ENCODE data around the gene SMARCD3.

DNA sequence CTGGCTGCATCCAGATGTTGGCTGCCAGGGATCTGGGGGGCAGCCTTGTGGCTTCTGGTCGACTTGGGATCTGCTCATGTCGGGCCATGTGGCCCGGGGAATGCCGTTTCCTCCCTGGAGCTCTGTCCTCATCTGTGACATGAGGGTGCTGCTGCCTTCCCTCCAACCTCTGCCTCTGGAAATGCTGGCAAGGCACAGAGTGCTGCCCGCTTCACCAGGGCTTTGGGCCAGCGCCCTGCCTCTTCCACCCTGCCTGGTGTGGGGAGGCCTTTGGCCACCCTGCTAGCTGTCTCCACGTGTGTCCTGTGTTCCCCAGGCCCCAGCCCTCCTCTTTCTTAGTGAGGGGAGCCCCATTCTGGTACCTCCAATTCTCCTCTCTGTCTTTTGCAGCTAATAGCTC, 5.8 kb upstream of the SMARCD3 start:
- TF ChIP-seq, protein P1, sequence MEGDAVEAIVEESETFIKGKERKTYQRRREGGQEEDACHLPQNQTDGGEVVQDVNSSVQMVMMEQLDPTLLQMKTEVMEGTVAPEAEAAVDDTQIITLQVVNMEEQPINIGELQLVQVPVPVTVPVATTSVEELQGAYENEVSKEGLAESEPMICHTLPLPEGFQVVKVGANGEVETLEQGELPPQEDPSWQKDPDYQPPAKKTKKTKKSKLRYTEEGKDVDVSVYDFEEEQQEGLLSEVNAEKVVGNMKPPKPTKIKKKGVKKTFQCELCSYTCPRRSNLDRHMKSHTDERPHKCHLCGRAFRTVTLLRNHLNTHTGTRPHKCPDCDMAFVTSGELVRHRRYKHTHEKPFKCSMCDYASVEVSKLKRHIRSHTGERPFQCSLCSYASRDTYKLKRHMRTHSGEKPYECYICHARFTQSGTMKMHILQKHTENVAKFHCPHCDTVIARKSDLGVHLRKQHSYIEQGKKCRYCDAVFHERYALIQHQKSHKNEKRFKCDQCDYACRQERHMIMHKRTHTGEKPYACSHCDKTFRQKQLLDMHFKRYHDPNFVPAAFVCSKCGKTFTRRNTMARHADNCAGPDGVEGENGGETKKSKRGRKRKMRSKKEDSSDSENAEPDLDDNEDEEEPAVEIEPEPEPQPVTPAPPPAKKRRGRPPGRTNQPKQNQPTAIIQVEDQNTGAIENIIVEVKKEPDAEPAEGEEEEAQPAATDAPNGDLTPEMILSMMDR (conservative IDR thresholded peaks at IDR 0.05; ENCODE audit: low read depth, low read length), result no peak
- TF ChIP-seq POLR2A (IDR thresholded peaks at IDR 0.05; ENCODE audit: low read depth, low read length) (no peak), RFX5 (IDR thresholded peaks at IDR 0.05; ENCODE audit: low read depth, low read length) (no peak), RAD21 (IDR thresholded peaks at IDR 0.05; ENCODE audit: low read length) (no peak), SMC3 (IDR thresholded peaks at IDR 0.05; ENCODE audit: low read depth, low read length) (no peak), RCOR1 (IDR thresholded peaks at IDR 0.05; ENCODE audit: insufficient replicate concordance, low read length) (no peak), MXI1 (IDR thresholded peaks at IDR 0.05; ENCODE audit: borderline replicate concordance, low read depth, low read length) (no peak), NFE2L2 (IDR thresholded peaks at IDR 0.05; ENCODE audit: low read depth, low read length) (no peak), MAFK (IDR thresholded peaks at IDR 0.05; ENCODE audit: low read depth, low read length) (no peak), CHD1 (IDR thresholded peaks at IDR 0.05; ENCODE audit: low read depth, low read length) (no peak)
- TF ChIP-seq, protein P2, sequence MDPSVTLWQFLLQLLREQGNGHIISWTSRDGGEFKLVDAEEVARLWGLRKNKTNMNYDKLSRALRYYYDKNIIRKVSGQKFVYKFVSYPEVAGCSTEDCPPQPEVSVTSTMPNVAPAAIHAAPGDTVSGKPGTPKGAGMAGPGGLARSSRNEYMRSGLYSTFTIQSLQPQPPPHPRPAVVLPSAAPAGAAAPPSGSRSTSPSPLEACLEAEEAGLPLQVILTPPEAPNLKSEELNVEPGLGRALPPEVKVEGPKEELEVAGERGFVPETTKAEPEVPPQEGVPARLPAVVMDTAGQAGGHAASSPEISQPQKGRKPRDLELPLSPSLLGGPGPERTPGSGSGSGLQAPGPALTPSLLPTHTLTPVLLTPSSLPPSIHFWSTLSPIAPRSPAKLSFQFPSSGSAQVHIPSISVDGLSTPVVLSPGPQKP (IDR thresholded peaks at IDR 0.05; ENCODE audit: borderline replicate concordance, low read depth, low read length), result no peak
